Bronchial epithelial cell (primary cell): Measurements from ENCODE around the gene USH1G. TPM values are rescaled to one million over a fixed set of nuclear protein-coding genes. Genes with fewer than 3 reads are reported as not detected.

Source experiments
- DNase-seq: peaks from one replicate; pipeline ENCODE4 v3.0.0-alpha.2; 2010; ENCODE audit warnings: low read depth
- FAIRE-seq: peaks from 2 replicates; lab custom pipeline; 2011; peaks lifted over from hg19 to GRCh38; lab: Jason Lieb, UNC
- H3K27me3 ChIP-seq: 2 replicates; pipeline ENCODE4 v1.5.1; 2011; ENCODE audit warnings: low read length; ENCODE audit not compliant: control insufficient read depth, insufficient read depth
- H3K36me3 ChIP-seq: 2 replicates; pipeline ENCODE4 v1.5.1; 2011; ENCODE audit warnings: low read length; ENCODE audit not compliant: control insufficient read depth, insufficient read depth
- H3K4me3 ChIP-seq: 2 replicates; pipeline ENCODE4 v1.5.1; 2011; ENCODE audit warnings: mild to moderate bottlenecking, low read depth, low read length, control low read depth
- total RNA-seq: library from RNA; depleted of rRNA; stranded (reverse); fragments of >200 nt; gene quantifications from 2 replicates; pipeline ENCODE4 v1.2.1, GENCODE V29; 2014
- TF ChIP-seq, protein P1 (sequence below): IDR thresholded peaks from 2 replicates; pipeline ENCODE4 v1.5.1; 2011; ENCODE audit warnings: mild to moderate bottlenecking, moderate library complexity, low read length, control low read depth, inconsistent platforms; ENCODE audit not compliant: insufficient read depth, severe bottlenecking

The USH1G gene
- total RNA-seq, 1 donor from 2014 or later: 1.1 TPM

DNA sequence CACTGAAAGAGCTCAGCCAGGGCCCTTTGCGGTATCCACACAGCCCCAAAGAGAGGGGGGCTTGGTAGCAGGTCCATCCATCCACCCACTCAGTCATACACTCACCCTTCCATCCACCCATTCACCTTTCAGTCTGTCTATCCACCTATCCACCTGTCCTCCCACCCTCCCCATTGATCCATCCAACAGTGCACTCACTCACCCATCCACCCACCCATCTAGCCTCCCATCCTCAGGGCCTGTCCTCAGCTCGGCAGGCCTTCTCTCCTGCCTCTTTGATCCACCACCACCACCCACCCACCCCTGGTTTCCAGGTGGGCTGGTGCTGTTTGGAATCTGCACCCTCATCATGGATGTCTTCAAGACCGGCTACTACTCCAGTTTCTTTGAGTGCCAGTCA lies 2.2 kb upstream of the USH1G start:
- no peak overlapping the region for H3K4me3 ChIP-seq
- no peak for DNase-seq
- H3K36me3 ChIP-seq: no peaks in the 10 kb centered on the region
- TF ChIP-seq, protein P1, sequence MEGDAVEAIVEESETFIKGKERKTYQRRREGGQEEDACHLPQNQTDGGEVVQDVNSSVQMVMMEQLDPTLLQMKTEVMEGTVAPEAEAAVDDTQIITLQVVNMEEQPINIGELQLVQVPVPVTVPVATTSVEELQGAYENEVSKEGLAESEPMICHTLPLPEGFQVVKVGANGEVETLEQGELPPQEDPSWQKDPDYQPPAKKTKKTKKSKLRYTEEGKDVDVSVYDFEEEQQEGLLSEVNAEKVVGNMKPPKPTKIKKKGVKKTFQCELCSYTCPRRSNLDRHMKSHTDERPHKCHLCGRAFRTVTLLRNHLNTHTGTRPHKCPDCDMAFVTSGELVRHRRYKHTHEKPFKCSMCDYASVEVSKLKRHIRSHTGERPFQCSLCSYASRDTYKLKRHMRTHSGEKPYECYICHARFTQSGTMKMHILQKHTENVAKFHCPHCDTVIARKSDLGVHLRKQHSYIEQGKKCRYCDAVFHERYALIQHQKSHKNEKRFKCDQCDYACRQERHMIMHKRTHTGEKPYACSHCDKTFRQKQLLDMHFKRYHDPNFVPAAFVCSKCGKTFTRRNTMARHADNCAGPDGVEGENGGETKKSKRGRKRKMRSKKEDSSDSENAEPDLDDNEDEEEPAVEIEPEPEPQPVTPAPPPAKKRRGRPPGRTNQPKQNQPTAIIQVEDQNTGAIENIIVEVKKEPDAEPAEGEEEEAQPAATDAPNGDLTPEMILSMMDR: no peak
- no peak for FAIRE-seq
- H3K27me3 ChIP-seq: peaks cover 17% of the 10 kb centered on the region

DNA sequence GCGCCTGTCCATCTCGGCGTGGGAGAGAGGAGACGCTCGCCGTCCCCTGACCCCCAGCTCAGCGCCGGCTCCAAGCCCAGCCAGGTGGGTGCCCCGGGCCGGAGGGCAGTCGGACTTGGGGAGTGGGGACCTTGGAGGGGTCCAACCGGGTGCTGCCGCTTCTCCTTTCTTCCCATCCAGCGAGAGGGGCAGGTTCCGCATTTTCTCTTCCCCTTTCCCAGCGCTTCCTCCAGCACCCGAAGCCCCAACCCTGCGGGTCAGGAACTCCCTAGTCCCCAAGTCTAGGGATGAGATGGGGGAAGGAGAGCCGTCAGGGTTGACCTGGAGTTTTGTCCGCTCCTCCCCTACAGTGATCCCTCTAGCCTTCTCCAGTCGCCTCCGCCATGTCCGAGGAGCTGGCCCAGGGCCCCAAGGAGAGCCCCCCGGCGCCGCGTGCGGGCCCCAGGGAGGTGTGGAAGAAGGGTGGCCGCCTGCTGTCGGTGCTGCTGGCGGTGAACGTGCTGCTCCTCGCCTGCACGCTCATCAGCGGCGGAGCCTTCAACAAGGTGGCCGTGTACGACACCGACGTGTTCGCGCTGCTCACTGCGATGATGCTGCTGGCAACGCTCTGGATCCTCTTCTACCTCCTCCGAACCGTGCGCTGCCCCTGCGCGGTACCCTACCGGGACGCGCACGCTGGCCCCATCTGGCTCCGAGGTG lies 1.3 kb upstream of the USH1G start, which contains the start of gene OTOP2:
Gene OTOP2, plus strand, starts transcription at position 24 of the 699 bp plus-strand sequence. Its CDS starts 360 bp downstream, at position 384.
- TF ChIP-seq, protein P1: no peak
- DNase-seq (no peak), FAIRE-seq (no peak)
- Histone ChIP-seq H3K4me3 (peak within 1 kb of the TSS; percentile 48), H3K27me3 (peaks cover 17% of the 10 kb centered on the region), H3K36me3 (no peaks in the 10 kb centered on the region)

DNA sequence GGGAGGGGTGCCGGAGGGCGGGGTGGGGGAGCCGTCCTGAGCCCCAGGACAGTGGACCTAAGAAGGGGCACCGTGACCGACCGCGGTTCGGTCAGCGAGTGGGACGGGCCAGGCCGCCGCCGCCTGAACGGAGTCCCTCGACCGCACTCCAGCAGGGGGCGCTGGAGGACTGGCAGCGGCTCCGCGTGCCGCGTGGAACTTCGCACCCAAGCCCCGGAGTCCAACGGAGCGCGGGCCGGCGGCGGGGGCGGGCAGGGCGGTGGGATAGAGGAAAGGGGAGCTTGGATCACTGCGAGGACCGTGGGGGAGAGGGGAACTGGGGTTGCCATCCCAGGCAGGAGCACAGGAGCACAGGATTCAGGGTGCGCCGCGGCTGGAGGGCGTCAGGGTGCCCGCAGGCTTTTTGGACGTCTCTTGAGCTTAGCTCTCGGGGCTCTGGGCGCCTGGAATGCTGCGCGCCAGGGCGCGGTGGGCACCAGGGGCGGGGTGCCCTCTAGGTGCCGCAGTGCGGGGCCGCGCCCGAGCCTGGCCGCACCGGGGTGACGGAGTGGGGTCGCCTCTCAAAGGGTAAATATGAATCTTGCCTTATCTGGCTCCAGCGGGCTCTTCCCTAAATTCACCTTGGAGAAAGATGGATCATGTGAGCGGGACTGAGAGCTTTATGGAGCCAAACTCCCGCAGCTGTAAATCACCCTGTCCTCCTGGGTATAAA lies 639 bp upstream of the USH1G start:
- TF ChIP-seq, protein P1: peak; percentile 92
- peak overlapping the region; percentile 48 for H3K4me3 ChIP-seq
- peaks cover 17% of the 10 kb centered on the region for H3K27me3 ChIP-seq
- FAIRE-seq (no peak), DNase-seq (no peak)
- H3K36me3 ChIP-seq: no peaks in the 10 kb centered on the region

DNA sequence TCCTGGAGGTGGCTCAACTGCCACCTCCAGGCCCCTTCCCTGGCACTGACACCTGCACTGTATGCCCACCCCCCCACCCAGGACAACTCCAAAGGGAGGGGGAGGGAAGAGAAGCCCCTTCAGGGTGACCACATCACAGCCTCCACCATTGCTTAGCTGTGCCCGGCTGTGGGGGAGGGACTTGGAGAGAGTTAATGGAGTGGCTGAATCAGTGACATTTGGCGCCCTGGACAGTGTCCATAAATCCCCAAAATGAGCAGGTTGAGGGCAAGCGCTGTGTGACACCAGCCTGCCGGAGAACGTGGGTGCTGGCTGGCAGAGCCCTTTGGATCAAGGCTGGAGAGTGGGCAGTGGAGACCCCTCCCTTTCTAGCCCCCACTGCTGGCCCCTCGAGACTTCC lies 883 bp downstream of the USH1G start:
- Histone ChIP-seq H3K36me3 (no peaks in the 10 kb centered on the region), H3K27me3 (peaks cover 17% of the 10 kb centered on the region), H3K4me3 (peak overlapping the region; percentile 48)
- FAIRE-seq (no peak), DNase-seq (no peak)
- TF ChIP-seq, protein P1: no peak

DNA sequence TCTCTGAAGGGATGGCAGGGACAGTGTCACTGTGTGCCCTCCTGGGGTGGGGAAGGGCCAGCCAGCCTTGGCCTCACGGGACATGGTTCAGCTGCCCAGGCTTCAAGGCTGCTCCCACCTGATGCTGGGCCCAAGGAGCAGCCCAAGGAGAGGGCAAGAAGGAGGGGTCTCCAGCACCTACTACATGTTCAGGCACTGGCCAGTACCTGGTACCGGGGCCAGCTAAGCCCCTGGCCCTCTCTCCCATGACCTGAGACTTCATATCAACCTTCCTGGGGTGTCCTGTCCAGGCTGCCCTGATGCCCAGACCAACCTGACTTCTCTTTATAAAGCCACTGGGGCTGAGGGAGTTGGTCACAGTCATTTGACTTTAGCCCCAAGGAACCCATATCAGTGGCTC lies 1.3 kb downstream of the USH1G start:
- no peak for FAIRE-seq
- Histone ChIP-seq H3K27me3 (peaks cover 15% of the 10 kb centered on the region), H3K4me3 (no peak overlapping the region), H3K36me3 (no peaks in the 10 kb centered on the region)
- DNase-seq: no peak
- TF ChIP-seq, protein P1: no peak
